SKM-1 (cell line): Measurements from ENCODE around the gene GPATCH2.
"Not testable (repeated sequence)": the region's sequence is repeated elsewhere in the genome, so short reads cannot be mapped to it uniquely, and the experiment has no call there.

Experiments
- DNase-seq: peaks from one replicate; lab custom pipeline; 2025; ENCODE audit not compliant: unreplicated experiment; lab: John Stamatoyannopoulos, UW

GPATCH2 gene

GRCh38 chr1:217584286-217584811 is 46.5 kb downstream of the GPATCH2 start:
- DNase-seq = not testable (repeated sequence)

DNA sequence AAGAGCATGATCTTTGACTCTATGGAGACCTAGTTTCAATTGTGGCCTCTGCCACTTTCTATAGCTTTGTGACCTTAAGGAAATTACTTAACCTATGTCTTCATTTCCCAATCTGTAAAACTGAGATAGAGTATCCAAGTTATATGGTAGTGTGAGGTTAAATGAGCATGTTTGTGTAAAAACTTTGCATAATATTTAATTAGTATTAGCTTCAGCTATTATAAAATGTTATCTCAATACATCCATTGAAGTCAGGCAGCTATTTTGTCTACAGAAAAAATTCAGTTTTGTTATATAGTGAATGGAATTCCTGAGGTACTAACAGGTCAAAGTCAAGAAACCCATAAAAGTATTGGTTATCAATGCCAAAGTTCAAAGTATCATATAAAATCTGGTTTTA is 53.6 kb downstream of the GPATCH2 start:
- DNase-seq = no peak

- DNase-seq = no peak
Measured at GRCh38 chr1:217574265-217574949, 56.5 kb downstream of the GPATCH2 start.

- DNase-seq = no peak
Measured at GRCh38 chr1:217569021-217569420, 61.9 kb downstream of the GPATCH2 start.

DNA sequence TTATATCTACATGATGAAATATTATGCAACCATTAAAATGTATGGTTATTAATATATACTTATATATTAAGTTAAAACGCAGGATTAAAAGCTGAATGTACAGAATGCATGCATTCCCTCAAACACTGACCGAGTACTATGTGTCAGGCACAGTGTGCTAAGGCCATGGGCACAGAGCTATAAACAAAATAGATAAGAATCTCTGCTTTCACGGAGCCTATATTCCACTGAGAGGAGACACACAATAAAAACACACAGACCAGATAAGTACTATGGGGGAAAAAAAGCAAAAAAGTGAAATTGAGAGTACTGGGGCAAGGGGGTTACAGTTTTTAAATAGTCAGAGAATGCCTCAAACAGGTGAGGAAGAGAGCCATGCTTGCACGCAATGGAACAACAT is 62.7 kb downstream of the GPATCH2 start:
- DNase-seq = no peak

- no peak for DNase-seq
Measured at GRCh38 chr1:217564833-217565232, 66.1 kb downstream of the GPATCH2 start.

DNA sequence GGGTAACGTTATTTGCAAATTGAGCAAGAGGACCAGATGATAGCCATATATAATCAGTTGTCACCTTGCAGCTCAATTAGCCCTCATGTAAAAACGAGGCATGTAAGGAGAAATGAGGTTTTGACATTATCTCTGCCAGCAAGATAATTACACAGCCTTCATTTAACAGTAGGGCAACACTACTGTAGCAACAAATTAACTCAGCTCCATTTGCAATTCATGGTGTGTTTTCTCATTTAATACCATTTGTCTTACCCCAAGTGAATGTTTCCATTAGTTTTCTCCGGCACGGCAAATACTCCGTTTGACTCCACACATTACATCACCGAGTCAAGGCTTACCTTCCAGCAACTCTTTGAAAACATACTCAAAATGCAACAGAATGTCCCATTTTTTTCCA is 66.7 kb downstream of the GPATCH2 start:
- no peak for DNase-seq

GRCh38 chr1:217563179-217563578 is 67.7 kb downstream of the GPATCH2 start:
- no peak for DNase-seq

DNA sequence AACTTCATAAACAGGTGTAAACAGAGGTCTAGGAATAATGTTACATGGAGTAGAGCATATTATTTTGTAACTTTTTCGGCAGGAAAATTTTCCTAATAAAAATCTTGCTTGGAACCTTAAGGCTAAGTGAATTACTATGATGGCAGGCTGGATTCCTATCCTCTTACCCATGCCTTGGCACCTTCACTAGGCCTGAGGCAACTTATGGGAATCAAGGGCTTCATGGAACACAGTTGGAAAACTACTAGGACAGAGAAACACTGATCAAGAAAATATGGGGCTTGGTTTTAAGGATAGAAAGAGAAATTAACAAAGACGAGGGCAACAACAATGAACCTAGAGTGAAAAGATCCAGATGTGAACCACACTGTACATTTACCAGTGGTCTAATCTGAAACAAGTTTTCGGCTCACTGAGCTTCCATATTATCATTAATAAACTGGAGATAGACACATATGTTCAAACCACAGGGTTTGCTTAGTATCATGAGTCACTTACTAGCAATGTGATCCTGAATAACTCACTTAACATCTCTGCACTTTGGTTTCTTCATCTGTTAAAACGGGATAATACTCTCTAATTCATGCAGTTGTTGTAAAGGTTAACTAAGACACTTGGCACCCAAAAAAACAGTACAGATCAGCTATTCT is 68.5 kb downstream of the GPATCH2 start:
- no peak for DNase-seq

GRCh38 chr1:217561446-217561845 is 69.4 kb downstream of the GPATCH2 start:
- no peak for DNase-seq

DNA sequence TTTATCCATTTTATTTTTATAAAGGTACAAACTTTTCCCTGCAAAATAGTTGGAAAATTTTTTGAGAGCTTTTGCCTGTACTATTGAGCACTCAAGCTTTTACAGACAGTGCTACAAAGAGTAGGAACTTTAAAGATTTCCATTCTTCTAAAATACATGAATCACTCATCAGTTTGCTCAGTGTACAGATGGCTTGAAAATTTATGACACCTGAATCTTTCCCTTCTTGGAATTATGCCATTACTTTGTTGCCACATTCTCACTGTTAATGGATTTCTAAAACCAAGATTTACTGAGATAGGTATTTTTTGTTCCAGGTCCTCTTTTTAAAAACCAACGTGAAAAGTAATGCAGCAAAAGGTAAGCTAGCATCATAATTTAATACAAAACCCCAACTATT is 76.0 kb downstream of the GPATCH2 start:
- DNase-seq = no peak

- no peak for DNase-seq
Measured at GRCh38 chr1:217553949-217554509, 76.9 kb downstream of the GPATCH2 start.

GRCh38 chr1:217552339-217552951 is 78.4 kb downstream of the GPATCH2 start:
- DNase-seq = no peak

GRCh38 chr1:217542837-217543236 is 88.1 kb downstream of the GPATCH2 start:
- no peak for DNase-seq

DNA sequence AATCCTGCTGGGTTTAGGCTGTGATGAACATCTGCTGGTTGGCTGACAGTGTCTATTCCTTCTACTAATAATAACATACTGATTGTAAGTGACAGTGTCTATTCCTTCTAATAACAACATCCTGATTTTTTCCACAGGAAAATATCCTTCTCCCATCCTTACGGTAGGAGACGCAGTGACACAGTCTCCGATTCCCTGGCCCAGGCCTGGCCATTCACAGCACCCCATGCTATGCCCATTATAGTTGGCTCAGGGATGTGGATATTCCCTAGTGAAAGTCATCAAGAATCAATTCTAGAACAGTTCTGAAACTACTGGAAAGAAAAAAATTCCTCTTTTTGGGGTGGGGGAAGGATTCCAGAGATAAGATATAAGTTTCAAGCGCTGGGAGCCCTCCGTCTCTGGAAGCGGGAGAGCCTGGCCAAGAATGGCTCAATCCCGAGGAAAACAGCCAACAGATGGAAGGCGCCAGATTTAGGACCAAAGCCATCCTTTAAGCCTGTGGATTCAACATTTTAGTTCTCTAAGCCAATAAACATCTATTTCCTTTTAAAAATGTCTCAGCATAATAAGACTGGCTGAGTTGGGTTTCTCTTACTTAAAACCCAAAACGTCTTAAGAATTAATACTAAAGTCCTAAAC is 88.6 kb downstream of the GPATCH2 start:
- no peak for DNase-seq

DNA sequence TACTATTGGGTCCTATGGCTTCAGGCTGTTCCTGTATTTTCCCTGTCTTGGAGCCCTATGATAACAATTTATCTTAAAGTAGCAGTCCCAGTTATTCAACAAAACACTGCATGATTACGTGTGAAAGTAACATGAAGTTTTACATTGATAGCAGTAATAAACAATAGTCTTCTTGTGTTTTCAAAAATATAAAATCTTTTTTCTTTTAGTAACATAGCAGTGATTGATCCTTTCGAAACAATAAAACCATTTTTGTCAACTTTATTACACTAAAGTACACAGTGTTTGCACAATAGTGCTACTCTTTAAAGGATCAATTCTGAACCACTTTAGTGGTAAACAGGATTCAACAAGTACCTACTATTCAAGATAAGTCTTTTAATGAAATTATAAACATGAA is 90.6 kb downstream of the GPATCH2 start:
- no peak for DNase-seq

DNA sequence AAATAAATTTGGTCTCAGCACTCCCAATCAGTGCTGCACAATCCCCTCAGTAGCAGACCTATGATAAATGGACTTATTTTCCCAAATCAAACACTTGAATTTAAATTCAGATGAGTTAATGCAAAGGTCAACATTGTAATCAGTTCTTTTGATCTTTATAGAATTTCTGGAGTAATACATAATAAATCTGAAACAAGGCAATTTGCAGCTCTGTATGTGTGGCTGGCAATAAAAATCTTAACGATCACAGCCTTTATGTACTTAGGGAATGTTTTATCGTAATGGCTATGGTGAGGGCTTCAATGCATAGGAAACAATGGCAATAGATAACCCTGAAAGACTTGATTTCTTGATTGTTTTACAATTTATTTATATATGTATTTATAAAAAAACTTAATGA is 91.4 kb downstream of the GPATCH2 start:
- DNase-seq = no peak

DNA sequence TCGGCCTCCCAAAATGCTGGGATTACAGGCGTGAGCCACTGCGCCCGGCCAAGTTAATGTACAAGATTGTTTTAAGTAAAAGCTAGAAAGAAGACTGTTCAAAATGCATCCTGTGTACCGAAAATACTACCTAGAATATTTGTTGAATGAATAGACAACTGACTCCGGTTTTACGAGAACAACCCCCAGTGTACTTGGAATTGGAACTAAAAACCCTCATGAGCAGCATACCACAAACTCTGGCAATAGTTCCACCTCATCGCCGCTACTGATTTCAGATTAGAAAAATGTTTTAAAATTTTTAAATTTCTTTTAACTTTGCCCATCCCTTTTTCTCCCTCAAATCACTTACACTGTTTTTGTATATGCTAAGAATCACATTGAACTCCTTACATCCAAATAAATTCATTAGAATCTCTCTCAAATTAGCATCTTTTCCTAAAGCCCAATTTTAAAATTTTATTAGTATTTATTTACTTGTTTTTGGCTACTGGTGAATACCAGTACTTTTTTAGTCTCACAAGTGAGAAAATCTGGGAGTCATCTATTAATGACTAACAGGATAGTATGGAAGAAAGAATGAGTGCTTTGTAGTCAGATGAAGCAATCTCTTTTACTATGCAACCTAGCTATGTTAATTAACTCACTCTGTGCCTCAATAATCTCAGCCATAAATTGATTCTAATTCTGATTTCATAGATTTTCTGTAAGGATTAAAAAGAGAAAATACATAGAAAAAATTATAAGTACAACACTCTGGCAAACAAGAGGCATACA is 95.1 kb downstream of the GPATCH2 start:
- DNase-seq = no peak

DNA sequence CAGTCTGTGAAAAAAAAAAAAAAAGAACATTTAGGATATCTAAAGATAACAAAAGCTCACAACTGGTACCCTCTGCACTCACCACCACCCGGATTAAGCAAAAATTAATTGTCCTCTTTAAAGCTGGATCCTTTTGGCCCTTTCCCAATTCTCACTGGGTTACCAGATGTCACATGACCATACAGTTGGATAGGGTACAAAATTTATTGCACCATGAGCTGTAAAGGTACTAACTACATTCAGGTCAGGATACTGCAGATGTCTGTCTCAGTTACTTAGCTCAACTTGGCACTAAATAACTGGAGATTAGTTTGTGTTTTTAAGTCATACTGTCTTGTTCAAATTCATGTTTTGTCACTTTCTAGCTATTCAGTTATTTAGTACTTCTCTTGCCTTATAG is 96.3 kb downstream of the GPATCH2 start:
- no peak for DNase-seq

DNA sequence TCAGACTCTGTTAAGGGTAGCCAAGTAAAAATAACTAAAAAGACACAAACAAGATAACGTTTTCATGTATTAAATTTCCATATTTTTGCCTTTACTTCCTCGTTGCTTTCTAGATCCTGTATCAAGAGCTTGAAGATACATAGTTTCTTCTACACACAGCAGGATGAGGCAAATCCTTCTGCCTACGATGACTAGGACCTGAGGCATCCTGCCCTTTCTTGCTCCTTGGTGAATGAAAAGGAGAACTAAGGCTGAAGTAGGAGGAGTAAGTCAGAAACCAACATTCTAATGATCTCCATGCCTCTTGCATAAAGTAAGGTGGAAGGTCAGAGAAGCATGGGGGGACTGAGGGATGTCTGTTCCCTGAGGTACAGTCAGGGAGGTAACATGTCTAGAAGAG is 102.6 kb downstream of the GPATCH2 start:
- no peak for DNase-seq

- no peak for DNase-seq
Measured at GRCh38 chr1:217527151-217527550, 103.7 kb downstream of the GPATCH2 start.
